Stimulated activated naive CD4-positive, alpha-beta T cell (primary cell): Measurements from ENCODE around the gene AKR1A1.

ENCODE experiments used
- DNase-seq, 6 experiments: peaks; one replicate each; lab custom pipeline; 2025; lab: John Stamatoyannopoulos, UW

Gene AKR1A1

DNA sequence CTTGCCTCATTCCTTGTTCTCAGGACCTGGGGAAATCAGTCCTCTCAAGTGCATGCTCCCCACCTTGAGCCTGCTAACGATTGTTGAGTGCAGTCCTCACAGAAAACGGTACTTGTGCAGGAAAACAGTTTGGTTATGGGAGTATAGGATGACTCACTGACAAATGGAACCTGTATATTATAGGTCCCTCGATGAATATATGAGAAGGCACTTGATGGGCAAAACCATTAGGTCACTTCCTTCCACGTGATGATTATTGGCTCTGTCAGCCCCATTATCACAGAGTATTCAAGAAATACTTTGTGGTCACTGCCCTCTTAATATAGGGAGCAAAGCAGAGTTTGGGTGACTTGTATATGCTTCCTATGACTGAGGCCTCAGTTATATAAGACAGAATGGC, 67.0 kb downstream of the AKR1A1 start:
- no peak for DNase-seq

- no peak for DNase-seq
These were observed 68.7 kb downstream of the AKR1A1 start for GRCh38 chr1:45619149-45619921.
